Testis (tissue), 2 donors: ENCODE data around the gene ECD.

ENCODE experiments used
- CTCF ChIP-seq, 3 experiments: fragments of 450-650 bp in 2 of 3; fragments of 200-600 bp in 1 of 3; sonication (generic) in 1 of 3; IDR thresholded peaks; one replicate each; pipeline ENCODE4 v1.5.1; 2016 to 2019; ENCODE audit warnings: antibody characterized with exemption in 3 of 3, mild to moderate bottlenecking in 2 of 3, moderate library complexity in 1 of 3
- POLR2A ChIP-seq: fragments of 450-650 bp; IDR thresholded peaks from one replicate; pipeline ENCODE4 v1.6.1; 2017; ENCODE audit warnings: antibody characterized with exemption, mild to moderate bottlenecking, moderate library complexity

DNA sequence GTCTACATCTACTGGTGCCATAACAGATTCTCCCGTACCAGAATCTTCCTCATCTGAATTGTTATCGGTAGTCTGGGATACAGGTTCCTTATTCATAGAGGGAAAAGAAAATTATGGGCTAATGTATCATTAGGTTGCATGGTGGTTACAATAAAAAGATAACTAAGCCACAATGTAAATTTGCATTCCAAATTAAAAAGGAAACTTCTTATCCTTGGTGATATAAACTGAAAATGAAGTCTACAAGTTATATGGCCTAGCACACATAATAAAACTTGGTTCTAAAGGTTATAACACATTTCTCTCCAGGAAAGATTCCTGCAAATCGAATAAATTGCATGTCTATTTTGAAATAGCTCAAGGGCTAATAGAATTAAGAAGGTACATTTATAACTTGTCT is 33.1 kb downstream of the ECD start:
- TF ChIP-seq CTCF (IDR thresholded peaks at IDR 0.05): no peak
- TF ChIP-seq POLR2A: no peak
